Naive B cell (primary cell): ENCODE measurements around the gene CIRBP. TPM values are rescaled to one million over a fixed set of nuclear protein-coding genes. Genes with fewer than 3 reads are reported as not detected.

Experiments
- ATAC-seq, 2 donors: fragments of 150-1000 bp; cut with Tn5 transposase; 2 replicates each; pipeline ENCODE4 v1.10.0; 2021; ENCODE audit warnings: low read depth in 2 of 2, mild to moderate bottlenecking in 2 of 2, moderate library complexity in 2 of 2
- DNase-seq: peaks from one replicate; pipeline ENCODE4 v3.0.0; 2022
- H3K27ac Mint-ChIP-seq, 6 donors: one replicate each; pipeline ENCODE4 v1.8.0; 2020 to 2022; ENCODE audit warnings: mild to moderate bottlenecking in 6 of 6, mixed read lengths in 6 of 6, moderate library complexity in 5 of 6, inconsistent platforms in 2 of 6
- H3K27me3 Mint-ChIP-seq, 3 donors: one replicate each; pipeline ENCODE4 v1.8.0; 2021 to 2022; ENCODE audit warnings: mixed read lengths in 3 of 3, mild to moderate bottlenecking in 1 of 3
- H3K36me3 Mint-ChIP-seq, 2 donors: one replicate each; pipeline ENCODE4 v1.8.0; 2020 to 2022; ENCODE audit warnings: mixed read lengths in 2 of 2, inconsistent platforms in 1 of 2, mild to moderate bottlenecking in 1 of 2
- H3K4me1 Mint-ChIP-seq, 3 donors: one replicate each; pipeline ENCODE4 v1.8.0; 2020 to 2022; ENCODE audit warnings: mixed read lengths in 3 of 3, inconsistent platforms in 1 of 3, mild to moderate bottlenecking in 1 of 3, moderate library complexity in 1 of 3
- H3K4me3 Mint-ChIP-seq, 8 donors: one replicate each; pipeline ENCODE4 v1.8.0; 2020 to 2022; ENCODE audit warnings: mild to moderate bottlenecking in 8 of 8, mixed read lengths in 8 of 8, moderate library complexity in 8 of 8, inconsistent platforms in 2 of 8
- H3K9me3 Mint-ChIP-seq, 7 donors: one replicate each; pipeline ENCODE4 v1.8.0; 2020 to 2022; ENCODE audit warnings: mixed read lengths in 7 of 7, mild to moderate bottlenecking in 5 of 7, inconsistent platforms in 2 of 7, moderate library complexity in 1 of 7
- polyA plus RNA-seq, 6 donors: library from polyadenylated mRNA; unstranded; fragments of 300-500 nt; fragmentation: Illumina TruSeq; gene quantifications; one replicate each; pipeline ENCODE4 v1.2.3, GENCODE V29; 2021; ENCODE audit warnings: low read depth in 6 of 6

Gene CIRBP
- polyA plus RNA-seq, 6 donors from 2014 or later: 253 to 449 (median 334) TPM

DNA sequence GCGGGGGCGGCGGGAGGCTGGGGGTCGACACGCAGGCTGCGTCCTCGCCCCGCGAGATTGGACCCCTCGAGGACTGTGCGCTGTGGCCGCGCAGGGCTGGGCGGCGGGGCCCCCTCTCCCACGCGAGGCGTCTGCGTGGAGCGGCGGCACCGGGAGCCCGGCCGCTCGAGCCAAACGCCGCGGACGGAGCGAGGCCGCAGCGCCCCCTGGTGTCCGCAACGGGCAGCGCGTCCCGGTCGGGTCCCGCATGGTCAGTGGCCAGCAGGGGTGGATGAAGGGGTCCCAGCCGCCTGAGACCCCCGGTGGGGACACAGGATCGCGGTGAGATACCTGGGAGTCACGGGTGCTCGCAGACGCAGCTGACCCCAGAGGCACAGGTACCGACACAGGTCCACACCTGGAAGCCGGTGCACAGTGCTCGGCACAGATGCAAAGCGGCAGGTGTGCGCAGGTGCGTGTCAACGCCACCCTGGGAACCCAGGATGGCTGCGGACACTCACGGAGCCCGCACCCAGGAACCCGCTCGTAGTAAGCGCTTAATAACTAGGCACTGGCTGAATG, 2.1 kb upstream of the CIRBP start:
- H3K4me3 Mint-ChIP-seq: peak overlapping the region; percentile 63 to 95 (median 80)
- peak; percentile 6 to 15 for ATAC-seq
- no peaks in the 10 kb centered on the region for H3K27me3 Mint-ChIP-seq
- H3K4me1 Mint-ChIP-seq: peaks cover 72 to 87% (median 78%) of the 10 kb centered on the region in 3 donors
- H3K36me3 Mint-ChIP-seq: no peaks in the 10 kb centered on the region
- H3K9me3 Mint-ChIP-seq: no peaks in the 10 kb centered on the region
- peak; percentile 80 for DNase-seq
- H3K27ac Mint-ChIP-seq: peak overlapping the region; percentile 77 to 100 (median 95)

DNA sequence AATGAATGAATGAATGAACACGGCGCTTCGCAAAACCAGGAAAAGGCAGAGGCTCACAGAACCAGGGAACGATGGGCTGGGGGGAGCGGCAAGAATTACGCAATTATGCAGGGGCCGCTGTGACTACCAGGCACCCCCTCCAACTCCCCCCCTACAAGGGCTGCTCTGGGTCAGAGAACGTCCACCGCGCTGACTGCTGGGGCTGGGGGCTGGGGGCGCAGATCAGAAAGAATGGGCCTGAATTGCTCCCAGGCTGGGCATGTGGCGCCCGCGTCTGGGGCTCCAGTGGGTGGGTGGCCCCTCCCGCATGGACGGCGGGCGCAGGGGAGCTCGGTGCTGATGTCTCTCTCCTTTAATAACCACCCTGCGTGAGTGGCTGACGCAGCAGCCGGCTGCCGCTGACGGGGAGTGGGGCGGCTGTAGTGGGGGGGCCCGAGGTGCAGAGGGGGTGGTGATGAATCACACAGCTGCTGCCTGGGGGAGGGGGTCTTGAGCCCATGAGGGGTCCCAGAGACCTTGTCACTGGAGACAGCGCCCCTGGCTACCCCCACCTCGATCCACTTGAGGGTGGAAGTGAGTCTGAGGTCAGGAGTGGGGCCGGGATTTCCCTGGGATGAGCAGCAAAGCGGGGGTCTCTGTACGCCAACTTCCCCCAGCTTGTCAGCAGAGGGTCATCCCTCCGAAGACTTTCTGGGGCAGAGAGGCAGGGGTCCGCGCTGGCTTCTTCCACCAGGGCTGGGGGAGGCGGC, 1.5 kb upstream of the CIRBP start:
- Mint-ChIP-seq H3K27ac (peak overlapping the region; percentile 77 to 97 (median 92)), H3K4me3 (peak overlapping the region; percentile 7 to 95 (median 73)), H3K27me3 (no peaks in the 10 kb centered on the region), H3K9me3 (no peaks in the 10 kb centered on the region), H3K36me3 (peaks cover 0 to under 1% of the 10 kb centered on the region in 2 donors), H3K4me1 (peaks cover 68 to 83% (median 79%) of the 10 kb centered on the region in 3 donors)
- no peak for DNase-seq
- ATAC-seq: no peak

DNA sequence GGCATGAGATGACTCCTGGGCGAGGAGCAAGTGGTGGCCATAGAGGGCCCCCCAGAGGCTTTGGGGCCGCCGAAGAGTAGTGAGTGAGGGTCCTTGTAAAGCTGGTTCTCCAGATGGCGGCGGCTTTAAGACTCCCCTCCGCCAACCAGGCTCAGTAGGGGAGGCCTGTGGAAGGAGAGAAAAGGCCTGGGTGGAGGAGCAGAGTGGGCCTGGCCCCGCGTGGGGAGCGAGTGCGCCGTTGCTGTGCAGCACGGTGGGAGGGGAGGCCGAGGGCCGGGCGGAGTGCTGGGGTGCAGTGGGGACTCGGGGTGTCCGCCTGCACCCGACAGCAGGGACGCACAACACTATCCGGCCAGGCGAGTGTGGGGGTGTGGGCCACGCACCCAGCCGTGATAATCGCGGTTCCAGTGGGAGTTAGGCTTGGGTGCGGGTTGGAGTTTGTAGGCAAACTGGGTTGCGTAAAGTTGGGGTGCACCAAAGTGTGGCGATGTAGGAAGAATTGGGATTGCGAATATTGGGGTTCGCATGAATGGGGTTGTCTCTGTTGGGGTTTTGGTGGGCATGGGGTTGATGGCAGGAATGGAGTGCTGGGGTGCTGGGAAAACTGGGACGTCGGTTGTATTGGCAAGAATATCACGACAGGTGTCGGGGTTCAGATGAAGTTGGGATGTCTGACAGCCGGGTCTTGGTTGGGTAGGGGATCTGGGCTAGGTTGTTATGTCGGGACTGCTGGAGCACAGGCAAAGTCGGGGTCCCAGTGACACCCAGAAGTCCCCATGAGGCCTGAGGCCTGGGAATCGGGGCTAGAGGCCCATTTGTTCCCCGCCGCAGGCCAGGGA, 687 bp upstream of the CIRBP start:
- peak overlapping the region; percentile 80 to 96 (median 91) for H3K4me3 Mint-ChIP-seq
- peaks cover 0 to 5% of the 10 kb centered on the region in 2 donors for H3K36me3 Mint-ChIP-seq
- H3K4me1 Mint-ChIP-seq: peaks cover 64 to 83% (median 78%) of the 10 kb centered on the region in 3 donors
- ATAC-seq: no peak
- no peaks in the 10 kb centered on the region for H3K27me3 Mint-ChIP-seq
- peak overlapping the region; percentile 80 to 99 (median 96) for H3K27ac Mint-ChIP-seq
- no peak for DNase-seq
- no peaks in the 10 kb centered on the region for H3K9me3 Mint-ChIP-seq

DNA sequence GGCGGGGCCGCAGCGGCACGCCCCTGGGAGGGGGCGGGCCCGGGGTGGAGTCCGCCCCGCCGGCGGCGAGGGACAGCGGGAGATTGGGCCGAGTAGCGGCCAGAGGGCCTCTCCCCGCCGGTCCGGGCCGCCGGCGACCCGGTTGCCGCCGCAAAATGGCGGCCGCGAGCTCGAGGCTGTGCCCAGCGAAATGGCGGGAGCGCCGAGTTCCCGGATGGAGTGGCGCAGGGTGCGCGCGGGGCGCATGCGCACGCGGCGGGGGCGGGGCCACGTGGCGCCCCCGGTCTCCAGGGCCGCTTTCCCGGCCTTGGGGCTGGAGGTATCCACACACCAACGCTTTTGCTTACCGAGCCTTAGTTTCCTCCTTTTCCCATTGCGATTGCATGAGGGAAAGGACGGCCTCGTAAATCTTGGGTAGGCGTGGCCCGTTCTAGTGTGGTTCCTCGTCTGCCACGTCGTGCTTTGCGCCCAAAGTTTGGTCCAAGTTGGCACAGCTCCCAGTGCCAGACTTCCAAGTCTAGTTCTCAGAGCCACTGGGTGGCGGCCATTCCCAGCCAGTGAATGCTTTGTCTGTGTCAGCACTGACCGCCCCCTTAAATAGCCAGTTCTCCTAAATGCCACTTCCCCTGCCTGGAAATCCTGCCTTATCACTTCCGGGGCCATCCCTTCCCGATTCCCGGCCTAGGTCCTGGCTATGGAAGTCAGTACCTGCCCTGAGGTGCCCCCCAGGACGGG, 513 bp downstream of the CIRBP start:
- Mint-ChIP-seq H3K4me3 (peak overlapping the region; percentile 87 to 96 (median 90)), H3K9me3 (no peaks in the 10 kb centered on the region), H3K36me3 (peaks cover 0 to 5% of the 10 kb centered on the region in 2 donors), H3K4me1 (peaks cover 64 to 77% (median 76%) of the 10 kb centered on the region in 3 donors), H3K27ac (peak overlapping the region in 5 of 6 donors; percentile 93 to 97 (median 94)), H3K27me3 (no peaks in the 10 kb centered on the region)
- ATAC-seq (peak; percentile 22 to 42), DNase-seq (peak; percentile 82)

GRCh38 chr19:1270213-1270853, 1.2 kb downstream of the CIRBP start:
- DNase-seq (no peak), ATAC-seq (no peak)
- Mint-ChIP-seq H3K36me3 (peaks cover 0 to 5% of the 10 kb centered on the region in 2 donors), H3K27me3 (no peaks in the 10 kb centered on the region), H3K9me3 (no peaks in the 10 kb centered on the region), H3K4me3 (peak overlapping the region; percentile 87 to 96 (median 88)), H3K27ac (peak overlapping the region; percentile 91 to 97 (median 94)), H3K4me1 (peaks cover 60 to 70% (median 69%) of the 10 kb centered on the region in 3 donors)

DNA sequence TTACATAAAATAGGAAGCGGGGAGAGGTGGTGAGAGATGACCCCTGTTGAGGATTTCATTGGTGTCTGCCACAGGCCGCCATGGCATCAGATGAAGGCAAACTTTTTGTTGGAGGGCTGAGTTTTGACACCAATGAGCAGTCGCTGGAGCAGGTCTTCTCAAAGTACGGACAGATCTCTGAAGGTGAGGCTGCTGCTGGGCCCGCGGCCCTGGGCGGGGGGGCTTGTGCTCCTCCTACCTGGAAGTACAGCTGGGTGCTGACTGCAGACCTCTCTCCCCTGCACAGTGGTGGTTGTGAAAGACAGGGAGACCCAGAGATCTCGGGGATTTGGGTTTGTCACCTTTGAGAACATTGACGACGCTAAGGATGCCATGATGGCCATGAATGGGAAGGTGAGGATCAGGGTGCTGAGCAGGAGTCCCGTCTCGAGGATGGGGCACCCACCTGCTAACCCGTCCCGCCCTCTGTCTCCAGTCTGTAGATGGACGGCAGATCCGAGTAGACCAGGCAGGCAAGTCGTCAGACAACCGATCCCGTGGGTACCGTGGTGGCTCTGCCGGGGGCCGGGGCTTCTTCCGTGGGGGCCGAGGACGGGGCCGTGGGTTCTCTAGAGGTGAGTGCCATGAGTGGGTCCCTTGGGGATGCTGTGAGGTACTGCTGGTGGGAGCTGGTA, 1.9 kb downstream of the CIRBP start:
- Mint-ChIP-seq H3K4me1 (peaks cover 59 to 65% (median 64%) of the 10 kb centered on the region in 3 donors), H3K9me3 (no peaks in the 10 kb centered on the region), H3K36me3 (peaks cover 0 to 5% of the 10 kb centered on the region in 2 donors), H3K27ac (peak overlapping the region; percentile 91 to 97 (median 93)), H3K4me3 (peak overlapping the region; percentile 87 to 96 (median 88)), H3K27me3 (no peaks in the 10 kb centered on the region)
- ATAC-seq: no peak
- DNase-seq: no peak

DNA sequence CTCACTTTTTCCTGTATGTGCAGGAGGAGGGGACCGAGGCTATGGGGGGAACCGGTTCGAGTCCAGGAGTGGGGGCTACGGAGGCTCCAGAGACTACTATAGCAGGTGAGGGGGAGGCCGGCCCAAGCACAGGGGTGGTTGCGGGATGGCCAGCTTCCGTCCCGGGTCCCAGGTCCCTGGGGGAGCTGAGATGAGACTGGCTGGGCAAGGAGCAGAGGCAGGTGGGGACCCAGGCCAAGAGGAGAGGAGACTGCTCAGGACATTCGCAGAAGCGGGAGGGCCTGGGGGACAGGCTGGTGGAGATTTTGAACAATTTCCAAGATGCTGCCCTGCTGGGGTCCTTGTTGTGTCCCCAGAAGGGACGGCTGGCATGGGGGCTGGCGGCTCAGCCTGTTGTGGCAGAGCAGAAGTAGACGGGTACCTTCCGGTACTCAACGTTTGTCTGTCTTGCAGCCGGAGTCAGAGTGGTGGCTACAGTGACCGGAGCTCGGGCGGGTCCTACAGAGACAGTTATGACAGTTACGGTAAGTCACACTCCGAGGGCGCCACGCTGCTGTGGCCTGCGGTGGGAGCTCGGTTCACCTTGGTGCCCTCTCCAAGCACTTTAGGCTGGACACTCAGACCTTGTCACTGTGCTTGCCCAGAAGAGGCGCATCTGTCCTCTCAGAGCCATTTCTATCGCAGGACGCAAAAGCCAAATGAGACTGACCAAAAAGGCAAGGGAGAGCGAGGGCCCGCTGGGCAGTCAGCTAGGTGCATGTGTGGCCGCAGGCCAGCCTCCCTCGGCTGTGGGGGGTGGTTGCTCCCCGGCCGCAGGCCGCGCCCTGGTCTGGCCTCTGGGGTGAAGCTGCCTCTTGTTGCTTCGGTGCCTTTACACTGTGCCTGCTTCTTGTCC, 2.6 kb downstream of the CIRBP start:
- H3K27ac Mint-ChIP-seq: peak overlapping the region in 5 of 6 donors; percentile 77 to 97 (median 93)
- peaks cover 58 to 70% (median 68%) of the 10 kb centered on the region in 3 donors for H3K4me1 Mint-ChIP-seq
- no peaks in the 10 kb centered on the region for H3K9me3 Mint-ChIP-seq
- H3K36me3 Mint-ChIP-seq: peaks cover 0 to 5% of the 10 kb centered on the region in 2 donors
- H3K4me3 Mint-ChIP-seq: peak overlapping the region; percentile 75 to 96 (median 88)
- DNase-seq: no peak
- H3K27me3 Mint-ChIP-seq: no peaks in the 10 kb centered on the region
- ATAC-seq: no peak

- H3K4me3 Mint-ChIP-seq: peak overlapping the region; percentile 15 to 96 (median 62)
- H3K4me1 Mint-ChIP-seq: peaks cover 56 to 66% (median 65%) of the 10 kb centered on the region in 3 donors
- DNase-seq: no peak
- H3K27me3 Mint-ChIP-seq: no peaks in the 10 kb centered on the region
- ATAC-seq: no peak
- peak overlapping the region; percentile 56 to 97 (median 87) for H3K27ac Mint-ChIP-seq
- no peaks in the 10 kb centered on the region for H3K9me3 Mint-ChIP-seq
- peaks cover 0 to 5% of the 10 kb centered on the region in 2 donors for H3K36me3 Mint-ChIP-seq
Measured at GRCh38 chr19:1272423-1273262, 3.5 kb downstream of the CIRBP start.

- H3K27ac Mint-ChIP-seq: peak overlapping the region; percentile 86 to 98 (median 91)
- H3K27me3 Mint-ChIP-seq: no peaks in the 10 kb centered on the region
- H3K36me3 Mint-ChIP-seq: peaks cover 0 to 5% of the 10 kb centered on the region in 2 donors
- H3K4me3 Mint-ChIP-seq: peak overlapping the region; percentile 32 to 96 (median 68)
- DNase-seq: no peak
- no peak for ATAC-seq
- peaks cover 51 to 64% (median 63%) of the 10 kb centered on the region in 3 donors for H3K4me1 Mint-ChIP-seq
- H3K9me3 Mint-ChIP-seq: no peaks in the 10 kb centered on the region
Measured at GRCh38 chr19:1273263-1274041, 4.3 kb downstream of the CIRBP start.
